ENCODE measurements around the gene HLA-E. TPM values are rescaled to one million over a fixed set of nuclear protein-coding genes. Genes with fewer than 3 reads are reported as not detected.

Gene HLA-E
- total and polyA plus RNA-seq, 10 of the 15 experiments (the other 5 are each of a cell fraction or from before 2014, with no cell fraction given), result 35.1 to 483 (median 267) TPM

GRCh38 chr6:30461055-30461454 is 28.3 kb upstream of the HLA-E start (continued):
- no peak for TF ChIP-seq STAT3 (IDR thresholded peaks at IDR 0.05; ENCODE audit: low read depth, low read length)
- TF ChIP-seq GABPA (IDR thresholded peaks at IDR 0.05; ENCODE audit: low read depth), result no peak

DNA sequence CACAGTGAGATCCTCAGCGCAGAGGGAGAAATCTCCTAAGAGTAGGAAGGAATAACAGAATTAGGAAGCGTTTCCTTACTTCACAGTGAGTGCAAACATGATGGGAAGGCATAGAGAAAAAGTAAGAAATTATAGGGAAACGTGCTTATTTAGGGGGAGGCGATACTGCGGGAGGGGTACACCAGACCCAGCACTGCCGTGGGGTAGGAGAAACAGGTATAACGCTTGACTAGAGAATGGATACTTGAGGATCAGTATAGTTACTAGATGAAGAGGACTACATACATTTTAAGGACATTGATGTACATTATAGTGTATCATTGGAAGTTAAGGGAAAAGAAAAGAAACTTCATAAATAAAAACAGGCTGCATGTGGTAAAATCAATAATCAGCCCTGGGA is 26.8 kb upstream of the HLA-E start:
- DNase-seq (ENCODE audit: low read depth, low spot score), result no peak
- WGBS (ENCODE audit: insufficient coverage, insufficient replicate concordance, low lambda C conversion rate, missing lambda C conversion rate), result 26% methylated on average over 7 of the region's 7 CpGs
- ChIA-PET RAD21 (ENCODE audit: unreplicated experiment) (no interaction called here), CTCF (interaction anchor here (1.5 kb wide), 1 partner anchor 135 kb away, joined by 5 read pairs; no protein-coding TSS in a partner anchor), POLR2A (no interaction called here), SMC1A (ENCODE audit: uncharacterized antibody, unreplicated experiment) (no interaction called here)
- Histone ChIP-seq H3K27me3 (replicated peaks in 1 of 2; ENCODE audit: control insufficient read depth in 2 of 2, insufficient read depth in 2 of 2, low read length in 1 of 2) (peaks cover 22 to 38% of the 10 kb centered on the region in 2 experiments), H2AFZ (ENCODE audit: control insufficient read depth, low read depth, low read length) (no peak overlapping the region), H3K36me3 (ENCODE audit: control insufficient read depth in 2 of 2, insufficient read depth in 2 of 2, low read length in 1 of 2) (no peaks in the 10 kb centered on the region), H3K4me1 (ENCODE audit: control insufficient read depth, insufficient read depth, low read length) (peaks cover 5% of the 10 kb centered on the region; the same call in 1 of the 2 replicates), H3K27ac (ENCODE audit: control insufficient read depth, insufficient read depth) (no peak overlapping the region), H3K4me2 (ENCODE audit: control insufficient read depth, insufficient read depth) (no peak overlapping the region), H3K79me2 (ENCODE audit: control insufficient read depth, insufficient read depth, low read length) (no peaks in the 10 kb centered on the region), H3K9ac (ENCODE audit: control insufficient read depth, insufficient read depth, low read length) (no peak overlapping the region), H3K4me3 (no peak overlapping the region), H3K9me3 (replicated peaks; ENCODE audit: control insufficient read depth, insufficient read depth, low read length) (no peaks in the 10 kb centered on the region; the same call in 1 of the 3 replicates), H4K20me1 (ENCODE audit: control insufficient read depth, insufficient read depth) (no peaks in the 10 kb centered on the region)
- TF ChIP-seq ZNF622 (IDR thresholded peaks at IDR 0.05), result no peak
- TF ChIP-seq, protein P1, sequence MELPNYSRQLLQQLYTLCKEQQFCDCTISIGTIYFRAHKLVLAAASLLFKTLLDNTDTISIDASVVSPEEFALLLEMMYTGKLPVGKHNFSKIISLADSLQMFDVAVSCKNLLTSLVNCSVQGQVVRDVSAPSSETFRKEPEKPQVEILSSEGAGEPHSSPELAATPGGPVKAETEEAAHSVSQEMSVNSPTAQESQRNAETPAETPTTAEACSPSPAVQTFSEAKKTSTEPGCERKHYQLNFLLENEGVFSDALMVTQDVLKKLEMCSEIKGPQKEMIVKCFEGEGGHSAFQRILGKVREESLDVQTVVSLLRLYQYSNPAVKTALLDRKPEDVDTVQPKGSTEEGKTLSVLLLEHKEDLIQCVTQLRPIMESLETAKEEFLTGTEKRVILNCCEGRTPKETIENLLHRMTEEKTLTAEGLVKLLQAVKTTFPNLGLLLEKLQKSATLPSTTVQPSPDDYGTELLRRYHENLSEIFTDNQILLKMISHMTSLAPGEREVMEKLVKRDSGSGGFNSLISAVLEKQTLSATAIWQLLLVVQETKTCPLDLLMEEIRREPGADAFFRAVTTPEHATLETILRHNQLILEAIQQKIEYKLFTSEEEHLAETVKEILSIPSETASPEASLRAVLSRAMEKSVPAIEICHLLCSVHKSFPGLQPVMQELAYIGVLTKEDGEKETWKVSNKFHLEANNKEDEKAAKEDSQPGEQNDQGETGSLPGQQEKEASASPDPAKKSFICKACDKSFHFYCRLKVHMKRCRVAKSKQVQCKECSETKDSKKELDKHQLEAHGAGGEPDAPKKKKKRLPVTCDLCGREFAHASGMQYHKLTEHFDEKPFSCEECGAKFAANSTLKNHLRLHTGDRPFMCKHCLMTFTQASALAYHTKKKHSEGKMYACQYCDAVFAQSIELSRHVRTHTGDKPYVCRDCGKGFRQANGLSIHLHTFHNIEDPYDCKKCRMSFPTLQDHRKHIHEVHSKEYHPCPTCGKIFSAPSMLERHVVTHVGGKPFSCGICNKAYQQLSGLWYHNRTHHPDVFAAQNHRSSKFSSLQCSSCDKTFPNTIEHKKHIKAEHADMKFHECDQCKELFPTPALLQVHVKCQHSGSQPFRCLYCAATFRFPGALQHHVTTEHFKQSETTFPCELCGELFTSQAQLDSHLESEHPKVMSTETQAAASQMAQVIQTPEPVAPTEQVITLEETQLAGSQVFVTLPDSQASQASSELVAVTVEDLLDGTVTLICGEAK (IDR thresholded peaks at IDR 0.05; ENCODE audit: borderline replicate concordance), result no peak
- TF ChIP-seq SIN3A (IDR thresholded peaks at IDR 0.05; ENCODE audit: low read depth, low read length), result no peak
- TF ChIP-seq, protein P2, sequence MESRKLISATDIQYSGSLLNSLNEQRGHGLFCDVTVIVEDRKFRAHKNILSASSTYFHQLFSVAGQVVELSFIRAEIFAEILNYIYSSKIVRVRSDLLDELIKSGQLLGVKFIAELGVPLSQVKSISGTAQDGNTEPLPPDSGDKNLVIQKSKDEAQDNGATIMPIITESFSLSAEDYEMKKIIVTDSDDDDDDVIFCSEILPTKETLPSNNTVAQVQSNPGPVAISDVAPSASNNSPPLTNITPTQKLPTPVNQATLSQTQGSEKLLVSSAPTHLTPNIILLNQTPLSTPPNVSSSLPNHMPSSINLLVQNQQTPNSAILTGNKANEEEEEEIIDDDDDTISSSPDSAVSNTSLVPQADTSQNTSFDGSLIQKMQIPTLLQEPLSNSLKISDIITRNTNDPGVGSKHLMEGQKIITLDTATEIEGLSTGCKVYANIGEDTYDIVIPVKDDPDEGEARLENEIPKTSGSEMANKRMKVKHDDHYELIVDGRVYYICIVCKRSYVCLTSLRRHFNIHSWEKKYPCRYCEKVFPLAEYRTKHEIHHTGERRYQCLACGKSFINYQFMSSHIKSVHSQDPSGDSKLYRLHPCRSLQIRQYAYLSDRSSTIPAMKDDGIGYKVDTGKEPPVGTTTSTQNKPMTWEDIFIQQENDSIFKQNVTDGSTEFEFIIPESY (IDR thresholded peaks at IDR 0.05), result no peak
- no peak for TF ChIP-seq SPI1 (IDR thresholded peaks at IDR 0.05; ENCODE audit: borderline replicate concordance, insufficient read depth, low read depth, low read length)
- no peak for TF ChIP-seq FOS (IDR thresholded peaks at IDR 0.05; ENCODE audit: borderline replicate concordance, extremely low read depth, insufficient read length)
- TF ChIP-seq MTA2 (IDR thresholded peaks at IDR 0.05; ENCODE audit: low read depth), result no peak
- no TSS peak for BruUV-seq (replicated peaks)
- intact Hi-C loops (cut with micrococcal nuclease; ENCODE audit: unreplicated experiment) (no loop called here), in situ Hi-C loops (cut with MboI) (loop anchor here (10.0 kb wide), 1 partner anchor 632 kb away; no protein-coding TSS in a partner anchor)
- no peak for FAIRE-seq
- ATAC-seq, result no peak

Measured in GM12878 (cell line).